ENCODE results near the gene DSE.

DSE gene

DNA sequence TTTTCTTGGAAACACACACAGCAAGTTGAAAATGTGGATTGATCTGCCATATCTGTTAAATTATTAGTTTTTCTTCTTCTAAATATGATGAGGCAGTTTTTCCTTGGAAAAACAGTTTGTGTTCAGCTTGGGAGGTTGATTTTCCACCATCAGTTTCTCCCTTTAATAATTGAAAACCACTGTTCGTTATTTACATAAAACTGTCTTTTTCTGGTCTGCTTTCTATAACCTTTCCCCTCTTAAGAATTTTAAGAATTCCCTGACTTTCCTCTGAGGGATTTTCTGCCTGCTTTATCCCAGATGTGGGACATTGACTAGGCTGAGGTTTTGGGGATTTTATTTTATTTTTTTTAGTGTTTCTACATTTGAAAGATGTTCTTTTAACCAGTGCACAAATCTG, 27.2 kb downstream of the DSE start:
- H3K4me3 ChIP-seq (ENCODE audit: control insufficient read depth, low read depth, low read length), result no peak overlapping the region
- TF ChIP-seq, protein P1, sequence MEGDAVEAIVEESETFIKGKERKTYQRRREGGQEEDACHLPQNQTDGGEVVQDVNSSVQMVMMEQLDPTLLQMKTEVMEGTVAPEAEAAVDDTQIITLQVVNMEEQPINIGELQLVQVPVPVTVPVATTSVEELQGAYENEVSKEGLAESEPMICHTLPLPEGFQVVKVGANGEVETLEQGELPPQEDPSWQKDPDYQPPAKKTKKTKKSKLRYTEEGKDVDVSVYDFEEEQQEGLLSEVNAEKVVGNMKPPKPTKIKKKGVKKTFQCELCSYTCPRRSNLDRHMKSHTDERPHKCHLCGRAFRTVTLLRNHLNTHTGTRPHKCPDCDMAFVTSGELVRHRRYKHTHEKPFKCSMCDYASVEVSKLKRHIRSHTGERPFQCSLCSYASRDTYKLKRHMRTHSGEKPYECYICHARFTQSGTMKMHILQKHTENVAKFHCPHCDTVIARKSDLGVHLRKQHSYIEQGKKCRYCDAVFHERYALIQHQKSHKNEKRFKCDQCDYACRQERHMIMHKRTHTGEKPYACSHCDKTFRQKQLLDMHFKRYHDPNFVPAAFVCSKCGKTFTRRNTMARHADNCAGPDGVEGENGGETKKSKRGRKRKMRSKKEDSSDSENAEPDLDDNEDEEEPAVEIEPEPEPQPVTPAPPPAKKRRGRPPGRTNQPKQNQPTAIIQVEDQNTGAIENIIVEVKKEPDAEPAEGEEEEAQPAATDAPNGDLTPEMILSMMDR (conservative IDR thresholded peaks at IDR 0.05; ENCODE audit: control insufficient read depth, insufficient read depth, low read depth, low read length), result no peak
- DNase-seq (ENCODE audit: low read depth), result peak; percentile 64

DNA sequence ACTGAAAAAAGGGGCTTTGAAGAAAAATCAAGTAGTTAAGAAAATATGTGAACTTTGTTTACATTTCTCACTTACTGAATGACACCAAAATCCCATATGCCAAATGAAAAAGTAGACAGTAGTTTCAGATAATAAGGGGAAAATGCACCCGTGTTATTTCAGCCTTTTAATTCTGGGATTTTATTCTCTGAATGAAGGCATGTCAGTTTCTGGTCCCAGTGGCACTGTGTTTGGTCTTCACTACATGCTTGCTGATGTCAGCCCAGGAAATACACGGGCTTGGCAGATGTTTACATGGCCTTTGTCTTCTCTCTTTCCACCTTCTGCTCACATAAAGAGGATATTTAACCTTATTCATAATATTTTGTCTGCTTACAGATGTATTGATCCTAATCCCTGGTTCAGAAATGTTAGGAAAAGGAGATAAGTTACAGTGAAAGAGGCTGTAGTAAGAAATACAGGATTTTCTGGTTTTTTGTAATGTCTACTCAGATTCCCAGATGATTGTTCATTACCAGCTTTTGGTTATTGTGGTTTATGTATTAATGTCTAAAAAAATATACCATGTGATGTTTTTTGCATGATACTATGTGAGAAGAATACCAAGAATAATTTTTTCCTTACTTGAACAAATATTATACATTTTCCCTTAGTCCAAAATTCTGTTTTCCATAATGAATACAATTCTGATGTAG, 27.7 kb downstream of the DSE start:
- peak; percentile 58 for DNase-seq (ENCODE audit: low read depth)
- H3K4me3 ChIP-seq (ENCODE audit: control insufficient read depth, low read depth, low read length), result no peak overlapping the region
- TF ChIP-seq, protein P1 (conservative IDR thresholded peaks at IDR 0.05; ENCODE audit: control insufficient read depth, insufficient read depth, low read depth, low read length), result no peak

DNA sequence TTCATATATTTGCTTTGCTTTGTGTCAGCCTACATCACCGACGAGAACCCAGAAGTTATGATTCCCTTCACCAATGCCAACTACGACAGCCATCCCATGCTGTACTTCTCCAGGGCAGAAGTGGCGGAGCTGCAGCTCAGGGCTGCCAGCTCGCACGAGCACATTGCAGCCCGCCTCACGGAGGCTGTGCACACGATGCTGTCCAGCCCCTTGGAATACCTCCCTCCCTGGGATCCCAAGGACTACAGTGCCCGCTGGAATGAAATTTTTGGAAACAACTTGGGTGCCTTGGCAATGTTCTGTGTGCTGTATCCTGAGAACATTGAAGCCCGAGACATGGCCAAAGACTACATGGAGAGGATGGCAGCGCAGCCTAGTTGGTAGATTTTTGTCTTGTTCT, 28.5 kb downstream of the DSE start:
- no peak for DNase-seq (ENCODE audit: low read depth)
- no peak overlapping the region for H3K4me3 ChIP-seq (ENCODE audit: control insufficient read depth, low read depth, low read length)
- TF ChIP-seq, protein P1 (conservative IDR thresholded peaks at IDR 0.05; ENCODE audit: control insufficient read depth, insufficient read depth, low read depth, low read length), result no peak

DNA sequence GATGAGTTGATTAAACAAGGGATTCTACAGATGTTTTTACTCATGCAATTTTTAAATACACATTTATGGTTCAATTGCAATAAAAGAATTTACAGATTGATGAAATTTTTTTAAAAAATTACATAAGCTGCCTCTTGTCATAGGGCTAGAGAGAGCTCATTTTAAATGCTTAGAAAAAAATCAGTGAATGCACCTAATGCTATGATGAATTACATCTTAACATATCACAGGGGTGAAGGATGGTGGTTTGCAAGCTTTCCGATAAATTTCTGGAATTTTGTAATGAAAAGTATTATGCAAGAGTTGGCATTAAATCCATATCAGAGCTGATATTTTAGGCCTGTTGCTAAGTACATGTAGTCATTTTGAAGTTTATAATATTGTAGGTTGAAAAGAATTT, 29.6 kb downstream of the DSE start:
- peak; percentile 29 for DNase-seq (ENCODE audit: low read depth)
- H3K4me3 ChIP-seq (ENCODE audit: control insufficient read depth, low read depth, low read length), result no peak overlapping the region
- TF ChIP-seq, protein P1 (conservative IDR thresholded peaks at IDR 0.05; ENCODE audit: control insufficient read depth, insufficient read depth, low read depth, low read length), result no peak

DNA sequence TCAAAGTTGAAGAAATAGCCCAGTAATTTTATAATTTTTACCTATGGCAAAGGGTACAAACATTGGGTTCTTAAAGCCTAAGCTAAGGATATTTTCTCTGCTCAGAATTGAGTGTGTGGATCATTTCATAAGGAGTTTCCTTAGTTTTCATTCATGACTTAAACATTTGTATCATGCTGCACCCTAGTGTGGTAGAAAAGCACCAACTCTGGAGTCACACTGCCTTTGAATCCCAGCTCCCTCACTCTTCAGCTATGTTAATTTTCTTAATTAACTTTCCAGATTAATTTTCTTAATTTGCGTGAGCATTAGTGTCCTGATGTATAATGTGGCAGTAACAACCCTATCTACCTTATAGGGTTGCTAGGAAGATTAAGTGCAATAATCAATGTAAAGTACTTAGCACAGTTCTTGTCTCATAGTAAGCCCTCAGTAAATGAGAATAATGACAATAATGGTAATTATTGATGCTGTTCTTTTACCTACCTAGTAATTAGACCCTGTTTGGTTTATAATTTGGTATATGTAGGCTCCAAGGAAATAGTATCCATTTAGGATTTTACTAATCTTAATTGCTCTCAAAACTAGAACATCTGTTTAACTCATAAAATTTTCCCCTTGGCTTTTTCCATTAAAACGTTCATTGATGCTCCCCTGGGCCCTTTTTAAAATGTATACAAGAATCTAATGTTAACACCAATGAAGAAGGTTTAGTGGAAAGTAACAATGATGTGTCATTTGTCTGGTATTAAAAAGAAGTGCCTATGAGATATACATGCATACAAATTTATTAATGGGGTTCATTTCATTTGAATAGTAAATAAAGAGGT, 31.6 kb downstream of the DSE start:
- peak; percentile 15 for DNase-seq (ENCODE audit: low read depth)
- no peak overlapping the region for H3K4me3 ChIP-seq (ENCODE audit: control insufficient read depth, low read depth, low read length)
- TF ChIP-seq, protein P1 (conservative IDR thresholded peaks at IDR 0.05; ENCODE audit: control insufficient read depth, insufficient read depth, low read depth, low read length), result no peak

DNA sequence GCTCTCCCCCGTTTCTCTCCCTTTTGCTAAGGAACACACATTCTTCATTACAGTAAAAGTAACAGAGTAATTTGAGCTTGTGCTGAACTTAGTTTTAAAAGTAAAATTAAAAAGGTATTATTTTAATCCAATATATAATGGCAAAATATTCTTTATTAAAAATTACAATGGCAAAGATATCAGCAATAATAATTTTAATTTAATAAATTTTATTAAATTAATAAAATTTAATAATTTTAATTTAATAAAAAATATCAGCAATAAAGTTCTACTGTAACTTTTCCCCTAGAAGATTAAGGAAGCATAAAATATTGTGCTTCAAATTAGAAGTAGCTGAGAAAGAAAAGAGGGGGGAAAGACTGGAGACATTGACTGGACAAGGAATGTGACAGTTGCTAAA, 32.5 kb downstream of the DSE start:
- no peak for DNase-seq (ENCODE audit: low read depth)

More for the DNA sequence above, 32.5 kb downstream of the DSE start:
- TF ChIP-seq, protein P1 (conservative IDR thresholded peaks at IDR 0.05; ENCODE audit: control insufficient read depth, insufficient read depth, low read depth, low read length), result no peak
- no peak overlapping the region for H3K4me3 ChIP-seq (ENCODE audit: control insufficient read depth, low read depth, low read length)
